Hepatocyte (in vitro differentiated cells): ENCODE measurements around the gene DDX10. TPM values are rescaled to one million over a fixed set of nuclear protein-coding genes. Genes with fewer than 3 reads are reported as not detected.

Experiments
- DNase-seq: peaks from one replicate; pipeline ENCODE4 v3.0.0-alpha.2; 2016; ENCODE audit warnings: low spot score
- H2AFZ ChIP-seq: fragments of 200-600 bp; sonication (generic); 2 replicates; pipeline ENCODE4 v1.6.0; 2016; ENCODE audit warnings: antibody characterized with exemption, mild to moderate bottlenecking
- H3K27ac ChIP-seq: fragments of 200-600 bp; sonication (generic); 2 replicates; pipeline ENCODE4 v1.5.1; 2016; ENCODE audit warnings: mild to moderate bottlenecking
- H3K27me3 ChIP-seq: fragments of 200-600 bp; sonication (generic); 2 replicates; pipeline ENCODE4 v1.6.1; 2016
- H3K36me3 ChIP-seq: fragments of 200-600 bp; sonication (generic); replicated peaks from 2 replicates; pipeline ENCODE4 v1.5.1; 2016; ENCODE audit warnings: low read depth; ENCODE audit not compliant: insufficient read depth
- H3K4me1 ChIP-seq: fragments of 200-600 bp; sonication (generic); 2 replicates; pipeline ENCODE4 v1.5.1; 2016; ENCODE audit warnings: mild to moderate bottlenecking, moderate library complexity; ENCODE audit not compliant: insufficient read depth
- H3K4me2 ChIP-seq: fragments of 200-600 bp; sonication (generic); 2 replicates; pipeline ENCODE4 v1.6.0; 2016
- H3K4me3 ChIP-seq: fragments of 200-600 bp; sonication (generic); 2 replicates; pipeline ENCODE4 v1.5.1; 2016; ENCODE audit warnings: mild to moderate bottlenecking
- H3K79me2 ChIP-seq: fragments of 200-600 bp; sonication (generic); 2 replicates; pipeline ENCODE4 v1.6.0; 2017; ENCODE audit warnings: mild to moderate bottlenecking
- H3K9me2 ChIP-seq: fragments of 200-600 bp; sonication (generic); replicated peaks from 2 replicates; pipeline ENCODE4 v1.6.0; 2017; ENCODE audit warnings: mild to moderate bottlenecking; ENCODE audit not compliant: insufficient read depth
- H3K9me3 ChIP-seq: fragments of 200-600 bp; sonication (generic); 2 replicates; pipeline ENCODE4 v1.5.1; 2016; ENCODE audit warnings: low read depth, mild to moderate bottlenecking
- H4K20me1 ChIP-seq: fragments of 200-600 bp; sonication (generic); 2 replicates; pipeline ENCODE4 v1.6.0; 2016; ENCODE audit warnings: mild to moderate bottlenecking; ENCODE audit not compliant: insufficient read depth, poor library complexity, severe bottlenecking
- CTCF ChIP-seq: fragments of 200-600 bp; sonication (generic); IDR thresholded peaks from 2 replicates; pipeline ENCODE4 v1.5.1; 2016; ENCODE audit warnings: antibody characterized with exemption, mild to moderate bottlenecking; ENCODE audit not compliant: poor library complexity
- EZH2 ChIP-seq: fragments of 200-600 bp; sonication (generic); IDR thresholded peaks from 2 replicates; pipeline ENCODE4 v1.6.1; 2016; ENCODE audit warnings: antibody characterized with exemption, mild to moderate bottlenecking, borderline replicate concordance
- EZH2phosphoT487 ChIP-seq: fragments of 200-600 bp; sonication (generic); IDR thresholded peaks from one replicate; pipeline ENCODE4 v1.6.1; 2018; ENCODE audit warnings: antibody characterized with exemption, mild to moderate bottlenecking, low read depth, moderate library complexity; ENCODE audit not compliant: unreplicated experiment, severe bottlenecking
- WGBS: methylation state at CpG from one replicate; pipeline ENCODE4 v1.1.6; 2016; ENCODE audit warnings: low lambda C conversion rate; ENCODE audit errors: missing lambda C conversion rate; 5-methylcytosine and 5-hydroxymethylcytosine counted together
- polyA plus RNA-seq: library from polyadenylated mRNA; unstranded; fragments of >200 nt; fragmentation: Nextera tagmentation; extraction: Ambion mirVana; gene quantifications from 2 replicates; pipeline ENCODE4 v1.2.1, GENCODE V29; 2016
- total RNA-seq: library from RNA; depleted of rRNA; stranded (reverse); fragments of >200 nt; gene quantifications from 2 replicates; pipeline ENCODE4 v1.2.3, GENCODE V29; 2014

Gene DDX10
- total and polyA plus RNA-seq, 2 experiments from 2014 or later = 9.6 to 13.9 TPM

DNA sequence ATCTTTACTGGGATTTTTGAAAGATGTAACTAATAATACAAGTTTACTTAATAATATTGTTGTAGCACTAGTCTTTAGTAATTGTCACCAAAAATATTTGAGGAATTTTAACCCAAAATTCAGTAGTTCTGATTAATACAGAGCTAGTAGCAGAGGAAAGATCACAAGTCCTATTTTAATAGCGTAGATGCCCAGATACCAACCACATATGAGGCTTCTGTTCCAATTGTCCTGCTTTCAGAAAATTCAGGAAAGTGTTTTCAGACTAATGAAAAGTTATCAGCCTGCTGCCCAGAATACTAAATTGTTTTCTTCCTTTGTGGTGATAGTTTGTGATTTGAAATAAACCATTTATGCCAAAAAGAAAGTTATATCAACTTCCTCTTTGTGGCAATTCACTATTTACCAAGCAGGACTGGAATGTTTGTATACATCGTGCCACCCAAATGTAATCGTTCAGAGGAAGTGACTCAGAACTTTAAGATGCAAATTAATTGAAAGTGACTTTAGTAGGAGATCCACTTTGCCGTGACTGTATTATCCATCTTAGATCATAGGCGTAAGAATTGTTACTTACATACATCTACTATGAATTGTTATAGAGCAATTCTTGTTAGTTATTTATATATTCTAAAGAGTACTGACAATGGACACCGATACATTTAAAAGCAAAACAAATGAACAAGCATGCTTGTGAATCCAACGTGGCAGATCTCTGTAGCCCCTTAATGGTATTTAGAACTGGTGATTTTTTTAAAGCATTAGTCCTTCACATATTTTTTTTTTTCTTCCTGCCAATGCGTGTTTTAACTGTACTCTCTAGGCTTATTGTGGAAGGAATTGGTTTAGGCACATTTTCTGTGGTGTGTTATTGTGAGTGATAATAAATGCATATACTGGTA lies 231.0 kb downstream of the DDX10 start:
- H3K27me3 ChIP-seq = no peaks in the 10 kb centered on the region
- no peaks in the 10 kb centered on the region for H3K79me2 ChIP-seq
- no peaks in the 10 kb centered on the region for H3K9me3 ChIP-seq
- no peak overlapping the region for H2AFZ ChIP-seq
- no peak overlapping the region for H3K4me3 ChIP-seq
- 75% methylated on average over 8 of the region's 8 CpGs for whole genome bisulfite sequencing
- H3K27ac ChIP-seq = no peak overlapping the region
- H3K36me3 ChIP-seq = no peaks in the 10 kb centered on the region
- TF ChIP-seq EZH2 = no peak
- no peak for TF ChIP-seq EZH2phosphoT487
- no peak for TF ChIP-seq CTCF
- no peaks in the 10 kb centered on the region for H3K4me1 ChIP-seq
- no peak overlapping the region for H3K4me2 ChIP-seq
- no peak for DNase-seq
- no peaks in the 10 kb centered on the region for H3K9me2 ChIP-seq
- H4K20me1 ChIP-seq = no peaks in the 10 kb centered on the region

GRCh38 chr11:108897071-108897481 lies 232.2 kb downstream of the DDX10 start:
- TF ChIP-seq EZH2phosphoT487 = no peak
- no peak for TF ChIP-seq CTCF
- no peak for TF ChIP-seq EZH2
- no peak overlapping the region for H3K4me2 ChIP-seq
- no peak overlapping the region for H2AFZ ChIP-seq
- H3K36me3 ChIP-seq = no peaks in the 10 kb centered on the region
- no peaks in the 10 kb centered on the region for H3K9me3 ChIP-seq
- no peak overlapping the region for H3K4me3 ChIP-seq
- no peaks in the 10 kb centered on the region for H3K9me2 ChIP-seq
- no peaks in the 10 kb centered on the region for H3K27me3 ChIP-seq
- no peaks in the 10 kb centered on the region for H4K20me1 ChIP-seq
- no peaks in the 10 kb centered on the region for H3K79me2 ChIP-seq
- DNase-seq = no peak
- WGBS = 86% methylated on average over 1 of the region's 1 CpG
- H3K4me1 ChIP-seq = peaks cover 7% of the 10 kb centered on the region
- no peak overlapping the region for H3K27ac ChIP-seq

DNA sequence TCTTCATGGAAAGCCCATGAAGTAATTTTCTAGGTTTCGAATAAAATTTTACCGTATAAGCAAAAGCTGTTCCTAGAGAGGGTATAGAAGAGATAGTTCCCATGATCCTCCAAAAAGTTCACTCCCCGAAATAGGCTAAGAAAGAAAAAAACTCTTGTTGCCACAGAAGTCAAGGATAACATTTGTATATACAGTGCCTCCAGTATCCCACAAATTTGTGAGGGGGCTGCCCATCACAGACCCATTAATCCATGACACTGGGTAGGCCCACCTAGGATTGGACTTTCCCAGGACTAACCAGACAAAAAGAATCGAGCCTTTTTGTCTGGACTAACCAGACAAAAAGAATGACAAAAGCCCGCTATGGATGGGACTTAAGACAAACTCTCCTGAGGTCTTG lies 233.0 kb downstream of the DDX10 start:
- Histone ChIP-seq H3K4me1 (peaks cover 12% of the 10 kb centered on the region), H3K4me2 (no peak overlapping the region), H3K4me3 (no peak overlapping the region), H3K27me3 (no peaks in the 10 kb centered on the region), H3K79me2 (no peaks in the 10 kb centered on the region), H3K9me2 (no peaks in the 10 kb centered on the region), H3K36me3 (no peaks in the 10 kb centered on the region), H2AFZ (no peak overlapping the region), H4K20me1 (no peaks in the 10 kb centered on the region), H3K27ac (no peak overlapping the region), H3K9me3 (no peaks in the 10 kb centered on the region)
- DNase-seq = no peak
- WGBS = 96% methylated on average over 5 of the region's 5 CpGs
- TF ChIP-seq EZH2phosphoT487 (no peak), CTCF (no peak), EZH2 (no peak)
